Astrocyte (in vitro differentiated cells and primary cell): ENCODE results near the gene GJB3. TPM values are rescaled to one million over a fixed set of nuclear protein-coding genes. Genes with fewer than 3 reads are reported as not detected.
A peak's percentile ranks its signal among the peaks of the same experiment; 100 is the strongest.

ENCODE experiments used
- DNase-seq: peaks from one replicate; pipeline ENCODE4 v3.0.0-alpha.2; 2010; ENCODE audit warnings: low read depth
- FAIRE-seq: peaks from 2 replicates; lab custom pipeline; 2011; peaks lifted over from hg19 to GRCh38; lab: Jason Lieb, UNC
- H2AFZ ChIP-seq: 2 replicates; pipeline ENCODE4 v1.6.0; 2012; ENCODE audit warnings: low read depth, low read length, inconsistent platforms
- H3K27ac ChIP-seq: 2 replicates; pipeline ENCODE4 v1.5.1; 2011; ENCODE audit warnings: low read depth, low read length, inconsistent platforms
- H3K27me3 ChIP-seq: 2 replicates; pipeline ENCODE4 v1.6.0; 2011; ENCODE audit warnings: low read length, inconsistent platforms; ENCODE audit not compliant: insufficient read depth
- H3K36me3 ChIP-seq: 2 replicates; pipeline ENCODE4 v1.5.1; 2011; ENCODE audit warnings: low read length, inconsistent platforms; ENCODE audit not compliant: insufficient read depth
- H3K4me1 ChIP-seq: 2 replicates; pipeline ENCODE4 v1.5.1; 2011; ENCODE audit warnings: low read length, inconsistent platforms; ENCODE audit not compliant: insufficient read depth
- H3K4me2 ChIP-seq: 2 replicates; pipeline ENCODE4 v1.6.0; 2012; ENCODE audit warnings: low read length, inconsistent platforms
- H3K4me3 ChIP-seq: 2 replicates; pipeline ENCODE4 v1.5.1; 2011; ENCODE audit warnings: low read depth, mild to moderate bottlenecking, low read length, inconsistent platforms; ENCODE audit not compliant: insufficient read depth
- H3K79me2 ChIP-seq: 2 replicates; pipeline ENCODE4 v1.6.0; 2012; ENCODE audit warnings: mild to moderate bottlenecking, low read length, inconsistent platforms; ENCODE audit not compliant: insufficient read depth
- H3K9ac ChIP-seq: 2 replicates; pipeline ENCODE4 v1.6.0; 2012; ENCODE audit warnings: mild to moderate bottlenecking, low read length, inconsistent platforms
- H3K9me3 ChIP-seq: 2 replicates; pipeline ENCODE4 v1.5.1; 2012; ENCODE audit warnings: low read depth, mild to moderate bottlenecking, low read length, inconsistent platforms; ENCODE audit not compliant: insufficient read depth
- H4K20me1 ChIP-seq: 2 replicates; pipeline ENCODE4 v1.6.0; 2012; ENCODE audit warnings: low read length, inconsistent platforms; ENCODE audit not compliant: insufficient read depth
- H3K27ac Mint-ChIP-seq: one replicate; pipeline ENCODE4 v1.8.0; 2021; ENCODE audit warnings: mild to moderate bottlenecking, mixed read lengths; ENCODE audit not compliant: unreplicated experiment
- H3K27me3 Mint-ChIP-seq: one replicate; pipeline ENCODE4 v1.8.0; 2021; ENCODE audit warnings: low read depth, mixed read lengths; ENCODE audit not compliant: unreplicated experiment
- H3K36me3 Mint-ChIP-seq: one replicate; pipeline ENCODE4 v1.8.0; 2021; ENCODE audit warnings: low read depth, mixed read lengths; ENCODE audit not compliant: unreplicated experiment
- H3K4me1 Mint-ChIP-seq: one replicate; pipeline ENCODE4 v1.8.0; 2021; ENCODE audit warnings: low read depth, mixed read lengths; ENCODE audit not compliant: unreplicated experiment
- H3K4me3 Mint-ChIP-seq: one replicate; pipeline ENCODE4 v1.8.0; 2021; ENCODE audit warnings: mild to moderate bottlenecking, moderate library complexity, mixed read lengths; ENCODE audit not compliant: unreplicated experiment
- H3K9me3 Mint-ChIP-seq: one replicate; pipeline ENCODE4 v1.8.0; 2021; ENCODE audit warnings: mild to moderate bottlenecking, mixed read lengths; ENCODE audit not compliant: unreplicated experiment
- EZH2 ChIP-seq: IDR thresholded peaks from 2 replicates; pipeline ENCODE4 v1.6.1; 2012; ENCODE audit warnings: mild to moderate bottlenecking, low read length, inconsistent platforms; ENCODE audit not compliant: insufficient read depth
- total RNA-seq: library from RNA; stranded (reverse); gene quantifications from 2 replicates; pipeline ENCODE4 v1.2.1, GENCODE V29; 2021
- TF ChIP-seq, protein P1 (sequence below): IDR thresholded peaks from 2 replicates; pipeline ENCODE4 v1.5.1; 2011; ENCODE audit warnings: low read depth, mild to moderate bottlenecking, inconsistent platforms, low read length, moderate library complexity; ENCODE audit not compliant: insufficient read depth

GJB3 gene
- total RNA-seq, 1 donor from 2014 or later, result 0.32 TPM

- TF ChIP-seq, protein P1, sequence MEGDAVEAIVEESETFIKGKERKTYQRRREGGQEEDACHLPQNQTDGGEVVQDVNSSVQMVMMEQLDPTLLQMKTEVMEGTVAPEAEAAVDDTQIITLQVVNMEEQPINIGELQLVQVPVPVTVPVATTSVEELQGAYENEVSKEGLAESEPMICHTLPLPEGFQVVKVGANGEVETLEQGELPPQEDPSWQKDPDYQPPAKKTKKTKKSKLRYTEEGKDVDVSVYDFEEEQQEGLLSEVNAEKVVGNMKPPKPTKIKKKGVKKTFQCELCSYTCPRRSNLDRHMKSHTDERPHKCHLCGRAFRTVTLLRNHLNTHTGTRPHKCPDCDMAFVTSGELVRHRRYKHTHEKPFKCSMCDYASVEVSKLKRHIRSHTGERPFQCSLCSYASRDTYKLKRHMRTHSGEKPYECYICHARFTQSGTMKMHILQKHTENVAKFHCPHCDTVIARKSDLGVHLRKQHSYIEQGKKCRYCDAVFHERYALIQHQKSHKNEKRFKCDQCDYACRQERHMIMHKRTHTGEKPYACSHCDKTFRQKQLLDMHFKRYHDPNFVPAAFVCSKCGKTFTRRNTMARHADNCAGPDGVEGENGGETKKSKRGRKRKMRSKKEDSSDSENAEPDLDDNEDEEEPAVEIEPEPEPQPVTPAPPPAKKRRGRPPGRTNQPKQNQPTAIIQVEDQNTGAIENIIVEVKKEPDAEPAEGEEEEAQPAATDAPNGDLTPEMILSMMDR, result no peak
- no peak for TF ChIP-seq EZH2
- Histone ChIP-seq H4K20me1 (no peaks in the 10 kb centered on the region), H3K4me2 (no peak overlapping the region), H3K27me3 (peaks cover 29% of the 10 kb centered on the region), H3K4me3 (no peak overlapping the region), H3K4me1 (peaks cover 12% of the 10 kb centered on the region), H2AFZ (no peak overlapping the region), H3K36me3 (no peaks in the 10 kb centered on the region), H3K79me2 (no peaks in the 10 kb centered on the region), H3K9me3 (no peaks in the 10 kb centered on the region), H3K9ac (no peak overlapping the region), H3K27ac (no peak overlapping the region)
- no peak overlapping the region for H3K4me3 Mint-ChIP-seq
- no peaks in the 10 kb centered on the region for H3K9me3 Mint-ChIP-seq
- H3K27me3 Mint-ChIP-seq, result peaks cover 58% of the 10 kb centered on the region
- no peaks in the 10 kb centered on the region for H3K36me3 Mint-ChIP-seq
- H3K27ac Mint-ChIP-seq, result no peak overlapping the region
- DNase-seq (no peak), FAIRE-seq (no peak)
- H3K4me1 Mint-ChIP-seq, result peaks cover 3% of the 10 kb centered on the region
These were observed 486 bp upstream of the GJB3 start for GRCh38 chr1:34780528-34780927.

- Mint-ChIP-seq H3K27me3 (peaks cover 70% of the 10 kb centered on the region), H3K27ac (no peak overlapping the region), H3K4me3 (no peak overlapping the region), H3K9me3 (no peaks in the 10 kb centered on the region), H3K36me3 (no peaks in the 10 kb centered on the region), H3K4me1 (peaks cover 5% of the 10 kb centered on the region)
- Histone ChIP-seq H4K20me1 (no peaks in the 10 kb centered on the region), H3K4me3 (no peak overlapping the region), H3K4me1 (peaks cover 12% of the 10 kb centered on the region), H3K9ac (no peak overlapping the region), H3K9me3 (no peaks in the 10 kb centered on the region), H2AFZ (no peak overlapping the region), H3K4me2 (peak overlapping the region; percentile 80), H3K79me2 (no peaks in the 10 kb centered on the region), H3K36me3 (no peaks in the 10 kb centered on the region), H3K27ac (no peak overlapping the region), H3K27me3 (peaks cover 23% of the 10 kb centered on the region)
- DNase-seq (no peak), FAIRE-seq (no peak)
- peak; percentile 11 for TF ChIP-seq EZH2
- TF ChIP-seq, protein P1, result no peak
These were observed 904 bp downstream of the GJB3 start for GRCh38 chr1:34781844-34782391.

- no peak overlapping the region for H3K4me2 ChIP-seq
- H4K20me1 ChIP-seq, result no peaks in the 10 kb centered on the region
- FAIRE-seq (no peak), DNase-seq (no peak)
- H3K27ac ChIP-seq, result no peak overlapping the region
- no peak for TF ChIP-seq EZH2
- TF ChIP-seq, protein P1, result no peak
- Mint-ChIP-seq H3K4me3 (no peak overlapping the region), H3K27me3 (peaks cover 64% of the 10 kb centered on the region), H3K27ac (no peak overlapping the region), H3K9me3 (no peaks in the 10 kb centered on the region), H3K4me1 (peaks cover 10% of the 10 kb centered on the region), H3K36me3 (no peaks in the 10 kb centered on the region)
- no peak overlapping the region for H3K9ac ChIP-seq
- H3K9me3 ChIP-seq, result no peaks in the 10 kb centered on the region
- H3K36me3 ChIP-seq, result no peaks in the 10 kb centered on the region
- H2AFZ ChIP-seq, result no peak overlapping the region
- H3K79me2 ChIP-seq, result no peaks in the 10 kb centered on the region
- H3K27me3 ChIP-seq, result peaks cover 20% of the 10 kb centered on the region
- H3K4me1 ChIP-seq, result peaks cover 12% of the 10 kb centered on the region
- H3K4me3 ChIP-seq, result no peak overlapping the region
These were observed 3.8 kb downstream of the GJB3 start for GRCh38 chr1:34784751-34785221.
